HG03139 (cell line): ENCODE results near the gene RBFOX1.

Experiments used
- ATAC-seq: cut with Tn5 transposase; IDR thresholded peaks from one replicate; pipeline ENCODE4 v1.9.1; 2021; ENCODE audit not compliant: unreplicated experiment

The RBFOX1 gene

DNA sequence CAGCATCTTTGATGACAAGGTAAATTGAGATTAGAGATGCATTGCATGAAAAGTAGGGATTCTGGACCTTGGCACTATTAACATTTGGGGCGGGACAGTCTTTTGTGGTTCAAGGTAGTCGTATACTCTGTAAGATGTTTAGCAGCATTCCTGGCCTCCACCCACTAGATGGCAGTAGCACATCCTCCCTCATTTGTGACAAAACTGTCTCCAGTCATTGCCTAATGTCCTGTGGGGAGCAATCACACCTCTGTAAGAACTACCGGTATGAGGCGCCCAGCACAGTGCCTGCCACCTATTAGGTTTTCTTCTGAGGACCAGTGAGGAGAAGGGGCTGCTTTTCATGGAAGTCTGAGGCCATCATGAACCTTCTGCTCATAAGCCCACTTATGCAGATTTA lies 180.8 kb downstream of the RBFOX1 start:
- no peak for ATAC-seq

DNA sequence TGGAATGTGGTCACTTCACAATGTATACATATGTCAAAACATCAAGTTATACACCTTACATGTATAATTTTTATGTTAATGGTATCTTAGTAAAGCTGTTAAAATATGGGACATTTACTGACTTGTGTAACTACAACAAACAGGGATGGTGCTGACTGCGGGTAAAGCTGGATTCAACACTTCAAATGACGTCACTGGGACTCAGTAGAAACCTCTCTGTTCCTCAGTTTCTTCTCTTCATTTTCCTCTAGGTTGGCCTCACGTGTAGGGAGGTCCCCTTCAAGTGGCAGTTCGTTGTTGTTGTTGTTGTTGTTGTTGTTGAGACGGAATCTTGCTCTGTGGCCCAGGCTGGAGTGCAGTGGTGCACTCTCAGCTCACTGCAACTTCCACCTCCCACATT lies 182.9 kb downstream of the RBFOX1 start:
- no peak for ATAC-seq

DNA sequence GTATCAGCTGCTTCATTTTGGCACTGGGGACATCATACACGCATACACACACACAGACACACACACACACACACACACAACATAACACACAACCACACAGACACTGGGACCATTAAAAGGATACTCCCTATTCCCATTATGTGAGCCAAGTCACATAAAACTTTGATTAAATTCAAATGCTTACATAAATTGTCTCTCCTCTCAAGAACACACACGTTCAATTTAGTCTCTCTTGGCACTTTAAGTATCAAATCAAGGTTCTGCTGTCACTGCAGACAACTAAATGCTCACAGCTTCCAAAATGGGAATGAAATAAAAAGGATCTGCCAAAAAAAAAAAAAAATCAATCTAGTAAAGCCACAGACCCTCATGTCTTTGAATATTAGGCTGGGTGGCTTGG lies 184.9 kb downstream of the RBFOX1 start:
- no peak for ATAC-seq

DNA sequence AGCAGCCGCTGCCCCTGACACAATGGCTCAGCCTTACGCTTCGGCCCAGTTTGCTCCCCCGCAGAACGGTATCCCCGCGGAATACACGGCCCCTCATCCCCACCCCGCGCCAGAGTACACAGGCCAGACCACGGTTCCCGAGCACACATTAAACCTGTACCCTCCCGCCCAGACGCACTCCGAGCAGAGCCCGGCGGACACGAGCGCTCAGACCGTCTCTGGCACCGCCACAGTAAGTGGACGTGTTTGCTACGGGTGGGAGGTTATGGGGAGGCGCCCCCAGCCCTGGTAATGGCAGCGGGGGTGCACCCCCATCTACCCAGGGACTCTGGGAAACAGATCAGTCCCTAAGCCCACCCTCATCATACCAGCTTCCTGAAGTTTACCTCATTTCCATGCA lies 185.5 kb downstream of the RBFOX1 start:
- ATAC-seq, result no peak

DNA sequence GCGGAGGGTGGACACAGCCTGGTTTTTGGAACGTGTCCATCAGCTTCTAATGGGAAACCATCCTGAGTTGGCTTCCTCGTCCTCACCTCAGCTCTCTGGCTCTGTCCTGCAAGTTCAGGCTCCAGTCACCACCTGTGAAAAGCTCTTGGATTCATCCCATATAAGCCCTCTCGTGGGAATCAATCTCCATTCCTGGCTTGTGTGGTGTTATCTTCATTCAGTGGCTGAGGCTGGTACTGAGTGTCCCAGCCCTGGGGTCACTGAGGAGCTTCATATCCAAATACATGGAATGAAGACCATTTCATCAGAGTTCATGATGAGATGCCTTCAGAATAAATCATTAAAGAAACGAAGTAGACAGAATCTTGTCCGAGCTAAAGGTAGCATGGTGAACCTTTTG lies 189.2 kb downstream of the RBFOX1 start:
- ATAC-seq, result no peak

DNA sequence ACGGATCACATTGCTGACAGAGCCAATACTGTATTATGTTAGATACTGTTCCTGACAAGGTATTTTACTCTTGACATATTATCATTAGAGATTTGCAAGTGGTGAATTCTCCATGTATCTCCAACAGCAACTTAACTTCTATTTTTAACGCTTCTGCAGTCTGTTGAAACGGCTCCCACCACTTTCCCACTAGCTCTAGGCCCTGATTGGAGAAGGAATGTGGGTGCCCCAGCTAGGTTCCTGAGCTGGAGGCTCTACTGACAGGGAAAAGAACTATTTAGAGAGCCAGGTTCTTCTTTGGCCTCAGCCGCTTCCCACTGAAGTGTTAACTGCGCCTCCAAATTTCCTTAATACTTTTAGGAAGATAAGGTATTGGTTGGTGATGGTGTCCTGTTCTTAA lies 191.8 kb downstream of the RBFOX1 start:
- ATAC-seq, result no peak

DNA sequence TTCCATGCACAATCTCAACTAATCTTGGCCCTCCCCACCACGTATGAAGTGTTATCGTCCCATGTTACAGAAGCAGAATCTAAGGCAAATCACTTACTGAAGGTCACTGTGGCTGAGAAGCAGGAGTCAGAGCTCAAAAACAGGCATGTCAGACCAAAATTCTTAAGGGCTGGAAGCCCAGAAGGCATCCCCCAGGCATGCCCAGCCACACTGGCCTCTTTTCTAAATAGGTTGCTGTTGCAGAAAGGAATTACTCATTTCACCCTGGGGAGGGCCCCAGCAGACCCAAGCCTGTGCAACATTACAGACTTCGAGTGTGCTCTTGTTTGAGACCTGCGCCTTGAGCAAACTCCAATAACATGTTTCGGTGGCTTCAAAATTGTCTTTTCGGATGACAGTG lies 194.1 kb downstream of the RBFOX1 start:
- ATAC-seq, result no peak

DNA sequence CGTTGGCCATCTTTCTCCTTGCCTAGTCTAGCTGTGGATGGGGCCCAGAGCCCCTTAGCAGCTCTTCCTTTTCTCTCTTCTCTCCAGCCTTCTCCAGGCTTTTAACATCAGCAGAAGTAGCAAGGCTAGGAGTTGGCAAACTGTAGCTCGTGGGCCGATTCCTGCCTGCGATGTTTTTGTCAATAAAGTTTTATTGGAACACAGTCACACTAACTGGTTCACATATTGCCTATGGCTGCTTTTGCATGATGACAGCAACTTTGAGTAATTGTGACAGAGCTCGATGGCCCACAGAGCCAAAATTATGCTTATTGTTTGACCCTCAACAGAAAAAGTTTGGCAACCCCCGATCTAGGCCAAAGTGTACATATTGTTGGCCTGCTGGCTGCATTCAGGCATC lies 199.9 kb downstream of the RBFOX1 start:
- ATAC-seq, result no peak

DNA sequence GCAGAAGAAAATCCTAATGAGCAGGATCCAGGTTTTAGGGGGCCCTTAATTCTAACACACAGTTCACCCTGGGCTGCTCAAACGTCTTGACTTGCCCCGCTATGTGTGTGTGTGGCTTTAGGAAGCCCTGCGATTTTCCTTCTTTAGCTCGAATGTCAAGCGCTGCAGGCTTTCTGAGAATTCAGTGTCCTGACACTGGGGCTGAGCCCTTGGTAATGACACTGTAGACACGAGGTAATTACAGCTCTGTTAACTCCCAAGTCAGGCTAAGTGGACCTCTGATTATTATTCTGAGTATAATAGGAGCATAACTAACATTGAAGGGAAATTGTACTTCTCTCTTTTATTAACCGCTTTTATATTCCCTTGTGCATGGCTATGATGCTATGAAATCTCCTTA lies 202.1 kb downstream of the RBFOX1 start:
- ATAC-seq, result no peak

DNA sequence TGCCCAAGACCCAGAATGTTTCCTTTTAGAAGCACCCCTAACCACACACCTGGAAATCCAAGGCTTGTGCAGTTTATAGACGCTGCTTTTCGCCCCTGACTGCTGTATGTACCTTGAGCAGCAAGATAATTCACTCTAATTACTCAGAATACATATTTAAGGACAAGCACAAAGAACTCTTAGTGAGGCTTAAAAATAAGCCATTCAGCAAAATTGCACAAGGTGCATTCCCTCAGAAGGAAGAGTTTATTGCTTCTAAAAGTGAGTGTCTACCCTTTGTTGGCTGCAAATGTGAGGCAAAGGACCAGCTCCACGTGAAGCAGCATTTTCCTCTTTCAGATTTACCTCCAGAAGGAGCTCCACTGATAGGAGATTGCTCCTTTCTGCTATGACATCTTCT lies 208.4 kb downstream of the RBFOX1 start:
- ATAC-seq, result no peak

DNA sequence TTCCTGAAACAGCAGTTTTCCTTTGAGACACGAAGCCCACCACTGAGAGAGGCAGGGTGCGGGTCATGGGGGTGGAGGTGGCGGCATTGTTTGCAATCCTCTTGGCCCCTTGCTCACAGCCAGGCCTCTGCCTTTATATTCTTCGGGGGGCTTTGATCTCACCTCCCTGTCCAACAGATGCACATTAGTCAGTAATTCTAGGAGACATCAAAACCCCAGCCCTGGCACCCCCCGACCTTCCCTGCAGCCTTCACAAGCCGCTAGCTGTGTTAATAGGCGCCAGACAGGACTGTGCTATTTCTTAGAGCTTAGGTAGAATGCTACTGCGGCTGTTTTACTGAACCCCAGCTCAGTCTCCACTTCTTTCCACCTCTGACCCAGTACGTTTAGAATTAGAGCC lies 212.6 kb downstream of the RBFOX1 start:
- ATAC-seq, result no peak

DNA sequence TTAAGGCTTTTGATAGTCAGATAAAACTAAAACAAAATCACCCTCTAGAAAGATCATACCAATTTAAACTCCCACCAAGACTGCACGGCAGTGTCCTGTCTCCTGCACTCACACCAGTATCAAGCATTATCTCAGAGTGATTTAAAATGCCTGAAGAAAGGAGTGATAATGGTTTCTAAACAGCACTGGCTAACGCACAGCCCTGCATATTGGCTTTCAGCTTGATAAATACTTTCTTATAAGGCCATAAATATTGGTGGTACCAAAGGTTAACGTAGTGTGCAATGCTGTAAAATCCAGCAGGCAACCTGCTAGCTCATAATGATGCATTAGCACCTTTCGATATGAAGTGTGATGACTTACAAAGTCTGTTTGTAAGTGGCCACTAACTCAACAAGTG lies 214.3 kb downstream of the RBFOX1 start:
- no peak for ATAC-seq

DNA sequence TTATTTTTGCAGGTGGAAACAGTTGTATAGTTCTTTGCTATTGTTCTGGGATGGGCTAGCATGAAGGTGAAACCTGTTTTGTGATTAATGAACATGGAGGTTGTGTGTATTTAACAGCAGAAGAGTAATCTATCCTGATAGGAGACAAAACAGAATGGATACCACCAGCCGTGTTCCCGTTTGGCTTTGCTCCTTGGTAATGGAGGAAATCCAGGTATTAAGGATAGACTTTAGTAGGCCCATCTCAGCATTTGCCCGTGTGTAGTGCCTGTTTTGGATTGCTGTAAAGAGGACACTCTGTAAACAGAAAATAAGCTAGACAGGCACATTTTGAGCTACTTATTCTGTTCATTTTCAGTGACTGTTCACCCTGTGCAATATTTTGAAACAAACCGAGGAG lies 215.1 kb downstream of the RBFOX1 start:
- no peak for ATAC-seq

DNA sequence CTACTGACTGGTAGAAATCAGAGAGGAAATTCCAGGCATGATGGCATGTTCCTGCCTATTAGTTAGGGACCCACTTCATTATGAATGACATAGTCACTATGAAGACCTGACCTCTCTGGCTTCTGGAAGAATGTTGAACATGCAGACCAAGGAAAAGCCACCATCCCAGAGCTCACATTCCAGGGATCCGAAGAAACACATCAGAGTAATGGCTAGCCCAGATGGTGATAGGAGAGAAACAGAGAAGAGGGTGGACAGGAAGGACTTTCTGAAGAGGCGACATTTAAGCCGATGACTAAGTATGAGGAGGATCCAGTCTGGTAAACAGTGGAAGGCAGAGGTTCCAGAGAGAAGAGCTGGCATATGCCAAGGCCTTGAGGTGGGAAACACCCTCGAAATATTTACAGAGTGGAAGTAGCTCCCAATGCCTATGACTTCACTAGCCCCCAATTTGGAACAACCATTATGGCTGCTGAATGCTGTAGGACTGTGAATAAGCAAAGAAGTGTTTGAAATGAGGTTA lies 216.2 kb downstream of the RBFOX1 start:
- no peak for ATAC-seq

DNA sequence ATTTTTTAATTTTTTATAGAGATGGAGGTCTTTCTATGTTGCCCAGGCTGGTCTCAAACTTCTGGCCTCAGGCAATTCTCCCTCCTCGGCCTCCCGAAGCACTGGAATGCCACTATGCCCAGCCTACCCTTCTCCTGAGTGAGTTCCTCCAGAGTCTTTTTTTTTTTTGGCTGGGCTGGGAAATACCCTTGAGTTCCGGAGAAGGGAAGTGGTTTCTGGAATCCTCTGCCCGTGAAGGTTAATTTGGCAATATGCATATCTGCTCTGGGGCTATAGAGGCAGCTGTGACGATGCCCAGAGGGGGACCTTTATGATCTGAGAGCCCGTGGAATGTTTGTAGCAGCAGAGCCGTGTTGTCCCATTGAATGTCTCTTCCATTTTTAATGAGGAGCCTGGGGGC lies 217.5 kb downstream of the RBFOX1 start:
- ATAC-seq, result no peak

DNA sequence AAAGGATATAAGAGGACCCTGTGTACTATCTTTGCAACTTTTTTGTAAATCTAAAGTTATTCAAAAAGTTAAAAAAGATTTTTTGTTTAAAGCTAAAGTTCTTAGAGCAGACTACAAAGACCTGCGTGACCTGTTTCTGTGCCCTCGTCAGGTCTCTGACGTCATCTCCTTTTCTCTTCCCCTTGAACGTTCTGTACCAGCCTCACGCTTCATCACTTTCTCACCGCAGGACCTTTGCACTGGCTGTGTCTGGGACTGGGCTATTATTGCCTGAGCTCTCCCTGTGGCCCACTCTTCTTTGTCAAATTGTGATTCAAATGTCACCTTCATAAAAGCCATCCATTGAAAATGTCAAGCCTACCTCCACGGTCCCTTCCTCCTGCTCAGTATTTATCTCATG lies 222.8 kb downstream of the RBFOX1 start:
- ATAC-seq, result no peak

DNA sequence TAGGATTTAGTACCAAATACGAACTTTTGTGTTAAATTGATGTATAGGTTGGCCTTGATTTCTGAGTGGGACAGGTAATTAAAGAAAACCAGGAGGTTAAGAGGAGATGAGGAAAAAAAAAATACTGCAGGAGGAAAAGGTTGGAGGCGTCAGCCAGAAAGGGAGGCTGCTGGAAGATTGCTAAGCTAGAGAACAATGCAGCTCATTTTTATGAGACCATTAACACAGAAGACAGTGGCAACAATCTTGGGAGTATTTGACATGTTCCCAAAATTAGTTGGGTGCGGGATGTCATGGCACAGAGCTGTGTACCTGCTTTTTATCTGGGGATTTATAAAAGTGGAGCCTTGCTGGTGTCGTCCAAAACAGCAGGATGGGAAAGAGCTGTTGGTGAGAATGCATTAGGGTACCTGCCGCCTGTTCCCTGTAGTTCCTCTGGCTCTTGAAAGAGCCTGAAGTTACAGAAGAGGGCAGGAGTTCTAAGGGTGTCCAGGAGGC lies 229.3 kb downstream of the RBFOX1 start:
- ATAC-seq, result no peak

DNA sequence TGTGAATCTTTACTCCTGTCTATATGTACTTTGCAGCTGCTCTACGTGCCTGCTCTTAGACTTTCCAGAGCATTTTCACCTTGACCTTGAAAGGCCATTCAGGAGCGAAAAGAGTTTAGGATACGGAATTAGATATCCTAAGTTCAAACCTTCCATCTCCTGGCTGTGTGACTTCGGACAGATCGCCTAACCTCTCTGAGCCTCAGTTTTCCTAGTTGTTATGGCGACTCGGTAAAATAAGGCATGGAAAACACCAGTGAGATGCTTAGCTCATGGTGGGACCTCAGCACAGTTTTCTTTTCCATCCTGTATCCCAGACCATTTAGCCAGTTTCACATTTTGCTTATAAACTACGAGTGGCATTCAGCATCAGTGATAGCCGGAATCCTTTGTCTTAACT lies 233.7 kb downstream of the RBFOX1 start:
- ATAC-seq, result no peak

DNA sequence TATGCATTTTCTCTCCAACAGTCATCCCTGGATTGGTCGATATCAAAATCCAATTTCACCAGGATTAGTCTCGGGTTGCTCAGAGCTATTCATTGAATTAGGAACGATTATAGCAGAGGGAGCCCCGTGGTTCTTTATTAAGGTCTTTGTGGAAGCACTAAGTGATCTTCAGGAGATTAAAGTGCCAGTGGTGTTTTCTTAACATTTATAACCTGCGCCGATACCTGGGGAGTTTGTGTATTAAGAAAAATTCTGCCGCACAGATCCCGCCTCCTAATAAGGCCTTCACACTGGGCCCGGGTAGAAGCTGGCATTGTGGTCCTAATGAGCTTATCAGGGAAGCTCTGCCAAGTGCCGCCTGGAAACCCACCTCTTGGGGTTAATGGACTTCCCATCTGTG lies 238.7 kb downstream of the RBFOX1 start:
- ATAC-seq, result no peak

DNA sequence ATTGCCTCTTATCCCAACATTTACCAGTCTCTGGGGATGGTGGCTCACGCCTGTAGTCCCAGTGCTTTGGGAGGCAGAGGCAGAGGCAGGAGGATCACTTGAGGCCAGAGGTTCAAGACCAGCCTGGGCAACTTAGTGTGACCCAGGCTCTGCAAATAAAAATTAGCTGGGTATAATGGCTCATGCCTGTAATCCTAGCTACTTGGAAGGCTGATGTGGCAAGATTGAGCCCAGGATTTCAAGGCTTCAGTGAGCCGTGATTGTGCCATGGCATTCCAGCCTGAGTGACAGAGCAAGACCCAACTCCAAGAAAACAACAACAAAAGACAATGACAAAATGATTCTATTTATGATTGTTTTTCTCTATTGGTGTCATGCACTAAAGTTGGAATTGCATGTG lies 244.9 kb downstream of the RBFOX1 start:
- no peak for ATAC-seq

DNA sequence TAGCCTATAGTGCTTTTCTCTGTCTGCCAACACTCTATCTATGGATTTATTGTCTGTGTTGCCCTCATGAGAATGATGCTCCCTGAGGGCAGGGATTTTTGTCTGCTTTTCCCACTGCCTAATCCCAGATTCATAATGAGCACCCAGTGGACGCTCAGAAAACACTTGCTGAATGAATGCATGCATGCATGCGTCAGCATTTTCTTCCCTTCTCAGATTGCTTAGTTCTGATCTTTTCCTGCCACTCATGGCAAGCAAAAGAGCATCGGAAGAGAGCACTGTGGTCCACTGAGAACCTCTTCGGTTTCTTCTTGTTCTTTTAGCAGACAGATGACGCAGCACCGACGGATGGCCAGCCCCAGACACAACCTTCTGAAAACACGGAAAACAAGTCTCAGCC lies 246.8 kb downstream of the RBFOX1 start:
- no peak for ATAC-seq

DNA sequence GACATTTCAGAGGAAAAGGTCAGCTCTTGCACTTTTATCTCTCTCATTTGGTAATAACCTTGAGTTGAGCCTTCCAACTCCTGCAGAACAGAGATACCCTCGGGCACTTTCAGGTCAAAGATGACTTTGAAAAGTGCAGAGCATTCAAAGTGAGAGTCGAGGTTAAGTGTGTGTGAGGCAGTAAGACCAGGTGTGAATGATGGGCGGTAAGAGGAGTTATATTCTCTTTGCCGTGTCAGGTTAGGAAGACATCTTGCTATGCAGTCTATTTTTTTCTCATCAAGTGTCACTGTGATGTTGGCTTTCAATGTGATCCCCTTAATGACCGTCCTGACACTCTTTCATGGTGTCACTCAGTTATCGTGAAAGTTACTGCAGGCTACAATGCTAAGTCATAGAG lies 248.5 kb downstream of the RBFOX1 start:
- ATAC-seq, result no peak

DNA sequence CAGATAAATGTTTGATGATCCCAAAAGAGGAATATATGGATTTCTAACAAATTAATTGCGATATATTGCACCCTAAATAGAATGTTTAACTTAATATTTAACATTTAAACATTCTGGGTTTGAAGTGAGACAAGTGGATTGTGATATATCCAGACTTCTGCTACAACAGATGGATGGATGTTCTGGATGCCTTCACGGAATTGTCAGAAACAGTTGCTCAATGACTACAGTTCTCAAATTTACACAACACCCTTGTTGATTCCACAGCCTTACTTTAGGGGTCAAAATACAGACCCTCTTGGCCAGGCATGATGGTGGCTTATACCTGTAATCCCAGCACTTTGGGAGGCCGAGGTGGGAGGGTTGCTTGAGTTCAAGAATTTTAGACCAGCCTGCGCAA lies 250.8 kb downstream of the RBFOX1 start:
- no peak for ATAC-seq

DNA sequence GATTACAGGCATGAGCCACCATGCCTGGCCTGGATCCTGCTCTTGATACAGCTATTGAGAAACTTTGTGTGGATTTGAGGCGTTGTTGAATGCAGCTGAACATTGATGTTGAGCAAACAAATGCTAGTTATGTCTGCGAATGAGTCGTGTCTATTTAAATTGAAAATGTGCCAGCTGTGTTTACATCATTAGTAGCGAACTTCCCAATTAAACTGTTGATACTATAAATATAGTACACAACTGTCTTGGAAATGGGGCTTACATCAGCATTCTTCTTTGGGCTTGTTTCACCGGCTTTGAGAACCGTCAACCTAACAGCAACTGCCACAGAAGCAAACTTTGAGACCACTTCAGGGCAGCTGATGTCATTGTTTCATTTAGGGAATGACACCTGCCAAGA lies 251.9 kb downstream of the RBFOX1 start:
- no peak for ATAC-seq
